Keratinocyte (primary cell): Measurements from ENCODE around the gene DNAJB6. TPM values are rescaled to one million over a fixed set of nuclear protein-coding genes. Genes with fewer than 3 reads are reported as not detected.

ENCODE experiments used
- DNase-seq: peaks from one replicate; pipeline ENCODE4 v3.0.0-alpha.2; 2011; ENCODE audit warnings: low read depth, missing footprints, low spot score
- FAIRE-seq: peaks from 2 replicates; lab custom pipeline; 2011; peaks lifted over from hg19 to GRCh38; lab: Jason Lieb, UNC
- H2AFZ ChIP-seq: 2 replicates; pipeline ENCODE4 v1.6.0; 2012; ENCODE audit warnings: low read length, control low read depth, inconsistent platforms; ENCODE audit not compliant: control insufficient read depth
- H3K27ac ChIP-seq: 2 replicates; pipeline ENCODE4 v1.5.1; 2011; ENCODE audit warnings: low read length; ENCODE audit not compliant: control insufficient read depth, insufficient read depth
- H3K27me3 ChIP-seq: 3 replicates; pipeline ENCODE4 v1.6.0; 2011; ENCODE audit warnings: low read length; ENCODE audit not compliant: control insufficient read depth, insufficient read depth; ENCODE audit errors: extremely low read depth
- H3K36me3 ChIP-seq, 2 experiments: 2 replicates in 1 of 2; 3 replicates in 1 of 2; pipeline ENCODE4 v1.5.1; 2011; ENCODE audit warnings: low read length in 2 of 2, mild to moderate bottlenecking in 1 of 2; ENCODE audit not compliant: control insufficient read depth in 2 of 2, insufficient read depth in 2 of 2; ENCODE audit errors: extremely low read depth in 1 of 2
- H3K4me1 ChIP-seq: 3 replicates; pipeline ENCODE4 v1.5.1; 2011; ENCODE audit warnings: low read length; ENCODE audit not compliant: control insufficient read depth, insufficient read depth; ENCODE audit errors: extremely low read depth
- H3K4me2 ChIP-seq: 3 replicates; pipeline ENCODE4 v1.6.0; 2011; ENCODE audit warnings: low read depth, low read length; ENCODE audit not compliant: control insufficient read depth, insufficient read depth; ENCODE audit errors: extremely low read depth
- H3K4me3 ChIP-seq, 3 experiments: fragments of 200-600 bp in 1 of 3; sonication (generic) in 1 of 3; 2 replicates in 2 of 3; 3 replicates in 1 of 3; pipeline ENCODE4 v1.5.1; 2011 to 2016; ENCODE audit warnings: low read length in 3 of 3, mild to moderate bottlenecking in 3 of 3, control low read depth in 2 of 3, inconsistent platforms in 1 of 3, low read depth in 1 of 3, mixed read lengths in 1 of 3, mixed run types in 1 of 3, moderate library complexity in 1 of 3; ENCODE audit not compliant: control insufficient read depth in 2 of 3, insufficient read depth in 2 of 3; ENCODE audit errors: extremely low read depth in 1 of 3
- H3K79me2 ChIP-seq: 2 replicates; pipeline ENCODE4 v1.6.0; 2012; ENCODE audit warnings: low read length; ENCODE audit not compliant: control insufficient read depth, insufficient read depth
- H3K9ac ChIP-seq: 3 replicates; pipeline ENCODE4 v1.6.0; 2011; ENCODE audit warnings: low read length; ENCODE audit not compliant: control insufficient read depth, insufficient read depth; ENCODE audit errors: extremely low read depth
- H3K9me1 ChIP-seq: 3 replicates; pipeline ENCODE4 v1.6.0; 2011; ENCODE audit warnings: low read length; ENCODE audit not compliant: control insufficient read depth, insufficient read depth; ENCODE audit errors: extremely low read depth
- H3K9me3 ChIP-seq: 2 replicates; pipeline ENCODE4 v1.5.1; 2012; ENCODE audit warnings: low read depth, low read length; ENCODE audit not compliant: control insufficient read depth
- H4K20me1 ChIP-seq: 3 replicates; pipeline ENCODE4 v1.6.0; 2011; ENCODE audit warnings: low read length; ENCODE audit not compliant: control insufficient read depth, insufficient read depth; ENCODE audit errors: extremely low read depth
- CTCF ChIP-seq, 3 experiments: IDR thresholded peaks in 1 of 3; conservative IDR thresholded peaks in 1 of 3; optimal IDR thresholded peaks in 1 of 3; 2 replicates in 2 of 3; 3 replicates in 1 of 3; pipeline versions ENCODE3 to v1.5.1; 2011; ENCODE audit warnings: low read length in 3 of 3, mild to moderate bottlenecking in 3 of 3, moderate library complexity in 2 of 3, control low read depth in 1 of 3, inconsistent platforms in 1 of 3; ENCODE audit not compliant: insufficient read depth in 2 of 3; ENCODE audit errors: extremely low read depth in 1 of 3
- EZH2 ChIP-seq: IDR thresholded peaks from one replicate; pipeline ENCODE4 v1.6.1; 2012; ENCODE audit warnings: inconsistent platforms, mild to moderate bottlenecking, low read length, moderate library complexity
- dilution Hi-C: fragments of 300-500 bp; cut with MboI; formaldehyde crosslinking; loops from one replicate; pipeline ENCODE4 v1.7.0; 2020; ENCODE audit warnings: low sequenced_read_pairs; ENCODE audit not compliant: extremely low pct_ligation_motif_present
- polyA plus RNA-seq, 5 experiments: library from polyadenylated mRNA; depleted of rRNA in 3 of 5; stranded (reverse) in 3 of 5; stranded (forward) in 1 of 5; unstranded in 1 of 5; fragments of >200 nt; gene quantifications; 1 replicate in 1 of 5; 2 replicates in 3 of 5; 3 replicates in 1 of 5; pipeline versions ENCODE4 v1.2.1 to v1.2.3, GENCODE V29; 2011 to 2012; ENCODE audit warnings: missing spikeins in 2 of 5, low read depth in 1 of 5, low replicate concordance in 1 of 5

DNAJB6 gene
- polyA plus RNA-seq, 1 donor (not counting 4 experiments of a cell fraction or from before 2014, with no cell fraction given), result 152 TPM

DNA sequence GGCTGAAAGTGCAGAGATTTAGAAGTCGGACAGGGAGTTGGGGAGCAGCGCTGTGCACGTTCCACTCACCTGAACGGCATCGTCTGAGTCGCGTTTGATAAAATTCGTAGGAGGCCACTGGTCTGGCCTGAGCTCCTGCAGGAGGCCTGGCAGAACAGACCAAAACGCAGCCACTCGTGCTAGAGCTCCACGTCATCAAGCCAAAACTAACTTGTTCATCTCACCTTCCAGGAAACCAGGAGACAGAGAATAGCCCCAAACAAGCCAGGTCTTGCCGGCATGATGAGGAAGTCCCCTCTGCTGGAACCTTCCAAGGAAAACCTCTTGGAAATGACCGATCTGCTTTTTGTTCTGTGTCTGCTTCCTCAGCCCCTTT, 43.4 kb upstream of the DNAJB6 start:
- dilution Hi-C loops, result no loop called here
- no peaks in the 10 kb centered on the region for H3K27me3 ChIP-seq
- TF ChIP-seq CTCF (optimal IDR thresholded peaks at IDR 0.05 in 1 of 3, IDR thresholded peaks at IDR 0.05 in 1 of 3, conservative IDR thresholded peaks at IDR 0.05 in 1 of 3; ENCODE audit: extremely low read depth in 1 of 3, insufficient read depth in 2 of 3, low read length in 3 of 3) (no peak), EZH2 (no peak)
- peak overlapping the region; percentile 95 for H3K4me2 ChIP-seq
- DNase-seq, result peak; percentile 74
- peak overlapping the region; percentile 51 for H2AFZ ChIP-seq
- H3K4me1 ChIP-seq, result peaks cover 38% of the 10 kb centered on the region
- H3K27ac ChIP-seq, result peak overlapping the region; percentile 93
- peak overlapping the region; percentile 93 for H3K9ac ChIP-seq
- peaks cover 3% of the 10 kb centered on the region for H3K9me3 ChIP-seq
- H3K79me2 ChIP-seq, result no peaks in the 10 kb centered on the region
- no peaks in the 10 kb centered on the region for H4K20me1 ChIP-seq
- peak overlapping the region; percentile 27 to 66 (median 51) for H3K4me3 ChIP-seq
- peak; percentile 94 for FAIRE-seq
- H3K36me3 ChIP-seq, result no peaks in the 10 kb centered on the region
- no peaks in the 10 kb centered on the region for H3K9me1 ChIP-seq

GRCh38 chr7:157294773-157295172, 42.0 kb upstream of the DNAJB6 start:
- H3K9ac ChIP-seq, result no peak overlapping the region
- DNase-seq, result no peak
- H2AFZ ChIP-seq, result no peak overlapping the region
- H3K9me3 ChIP-seq, result no peaks in the 10 kb centered on the region
- TF ChIP-seq CTCF (optimal IDR thresholded peaks at IDR 0.05 in 1 of 3, IDR thresholded peaks at IDR 0.05 in 1 of 3, conservative IDR thresholded peaks at IDR 0.05 in 1 of 3; ENCODE audit: extremely low read depth in 1 of 3, insufficient read depth in 2 of 3, low read length in 3 of 3), result no peak
- TF ChIP-seq EZH2, result no peak
- no peak overlapping the region for H3K4me3 ChIP-seq
- no peak for FAIRE-seq
- H3K9me1 ChIP-seq, result no peaks in the 10 kb centered on the region
- no peaks in the 10 kb centered on the region for H4K20me1 ChIP-seq
- H3K27ac ChIP-seq, result no peak overlapping the region
- no peaks in the 10 kb centered on the region for H3K27me3 ChIP-seq
- no peaks in the 10 kb centered on the region for H3K79me2 ChIP-seq
- no peak overlapping the region for H3K4me2 ChIP-seq
- H3K36me3 ChIP-seq, result no peaks in the 10 kb centered on the region
- peaks cover 37% of the 10 kb centered on the region for H3K4me1 ChIP-seq
- dilution Hi-C loops, result no loop called here
